Astrocyte (in vitro differentiated cells and primary cell): ENCODE data around the gene C14orf119.

Source experiments
- EZH2 ChIP-seq: IDR thresholded peaks from 2 replicates; pipeline ENCODE4 v1.6.1; 2012; ENCODE audit warnings: mild to moderate bottlenecking, low read length, inconsistent platforms; ENCODE audit not compliant: insufficient read depth
- TF ChIP-seq, protein P1 (sequence below): IDR thresholded peaks from 2 replicates; pipeline ENCODE4 v1.5.1; 2011; ENCODE audit warnings: low read depth, mild to moderate bottlenecking, inconsistent platforms, low read length, moderate library complexity; ENCODE audit not compliant: insufficient read depth

DNA sequence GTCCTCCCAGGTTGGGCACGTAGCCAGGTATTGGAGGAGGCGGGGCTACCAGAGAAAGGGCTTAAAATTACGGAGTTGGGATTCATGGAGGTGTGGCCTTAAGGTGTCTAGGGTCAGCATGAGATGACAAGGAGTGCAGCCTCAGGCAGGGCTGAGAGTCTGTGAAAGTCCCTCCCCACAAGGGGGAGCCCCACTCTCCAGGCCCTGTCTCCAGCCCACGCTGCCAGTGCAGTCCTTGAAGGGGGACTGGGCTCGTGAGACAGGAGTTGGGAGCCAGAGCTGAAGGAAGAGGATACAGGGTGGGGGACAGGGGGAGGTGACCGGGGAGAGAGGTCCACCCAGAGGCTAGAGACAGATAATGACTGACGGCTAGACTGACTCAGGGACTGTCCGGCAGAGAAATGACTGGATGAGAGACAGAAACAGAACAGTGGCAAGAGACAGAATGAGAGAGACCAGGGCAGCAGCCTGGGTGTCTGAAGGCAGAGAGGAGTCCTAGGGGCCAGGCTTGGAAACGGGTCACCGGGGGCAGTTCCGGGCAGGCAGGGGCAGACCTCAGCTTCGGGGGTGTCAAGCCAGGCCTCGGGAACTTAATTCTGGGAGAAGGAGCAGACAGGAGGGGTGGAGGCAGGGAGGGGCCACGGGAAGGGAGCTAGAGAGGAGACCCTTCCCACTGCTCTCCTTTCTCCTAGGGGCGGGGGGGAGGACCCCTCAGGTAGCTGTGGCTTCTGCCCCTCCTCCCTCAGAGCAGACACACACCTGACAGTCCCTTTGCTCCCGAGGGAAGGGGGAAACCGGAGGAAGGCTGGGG, 39.0 kb upstream of the C14orf119 start:
- TF ChIP-seq, protein P1, sequence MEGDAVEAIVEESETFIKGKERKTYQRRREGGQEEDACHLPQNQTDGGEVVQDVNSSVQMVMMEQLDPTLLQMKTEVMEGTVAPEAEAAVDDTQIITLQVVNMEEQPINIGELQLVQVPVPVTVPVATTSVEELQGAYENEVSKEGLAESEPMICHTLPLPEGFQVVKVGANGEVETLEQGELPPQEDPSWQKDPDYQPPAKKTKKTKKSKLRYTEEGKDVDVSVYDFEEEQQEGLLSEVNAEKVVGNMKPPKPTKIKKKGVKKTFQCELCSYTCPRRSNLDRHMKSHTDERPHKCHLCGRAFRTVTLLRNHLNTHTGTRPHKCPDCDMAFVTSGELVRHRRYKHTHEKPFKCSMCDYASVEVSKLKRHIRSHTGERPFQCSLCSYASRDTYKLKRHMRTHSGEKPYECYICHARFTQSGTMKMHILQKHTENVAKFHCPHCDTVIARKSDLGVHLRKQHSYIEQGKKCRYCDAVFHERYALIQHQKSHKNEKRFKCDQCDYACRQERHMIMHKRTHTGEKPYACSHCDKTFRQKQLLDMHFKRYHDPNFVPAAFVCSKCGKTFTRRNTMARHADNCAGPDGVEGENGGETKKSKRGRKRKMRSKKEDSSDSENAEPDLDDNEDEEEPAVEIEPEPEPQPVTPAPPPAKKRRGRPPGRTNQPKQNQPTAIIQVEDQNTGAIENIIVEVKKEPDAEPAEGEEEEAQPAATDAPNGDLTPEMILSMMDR: peak; percentile 69
- TF ChIP-seq EZH2: no peak
